ENCODE data around the gene STRADA. TPM values are rescaled to one million over a fixed set of nuclear protein-coding genes. Genes with fewer than 3 reads are reported as not detected.
"Not testable (repeated sequence)": the region's sequence is repeated elsewhere in the genome, so short reads cannot be mapped to it uniquely, and the experiment has no call there.

The STRADA gene
- total RNA-seq, 1 experiment from 2014 or later: 13.7 TPM

DNA sequence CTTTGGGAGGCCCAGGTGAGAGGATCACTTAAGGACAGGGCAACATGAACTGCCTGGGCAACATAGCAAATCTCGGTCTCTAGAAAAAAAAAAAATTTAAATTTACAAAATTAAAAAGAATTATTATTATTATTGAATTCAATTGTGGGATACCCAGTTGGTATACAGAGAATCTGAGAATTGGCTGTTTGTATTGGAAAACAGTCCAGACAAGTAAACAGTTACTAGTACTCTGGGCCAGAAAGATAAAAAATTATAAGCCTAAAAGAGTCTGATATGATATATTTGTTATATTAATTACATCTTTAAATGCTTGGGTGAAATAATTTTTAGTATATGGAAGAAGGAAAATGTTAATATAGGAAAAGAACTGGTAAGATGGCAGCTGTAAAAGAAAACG, 16.8 kb upstream of the STRADA start:
- DNase-seq (ENCODE audit: low read depth): no peak

DNA sequence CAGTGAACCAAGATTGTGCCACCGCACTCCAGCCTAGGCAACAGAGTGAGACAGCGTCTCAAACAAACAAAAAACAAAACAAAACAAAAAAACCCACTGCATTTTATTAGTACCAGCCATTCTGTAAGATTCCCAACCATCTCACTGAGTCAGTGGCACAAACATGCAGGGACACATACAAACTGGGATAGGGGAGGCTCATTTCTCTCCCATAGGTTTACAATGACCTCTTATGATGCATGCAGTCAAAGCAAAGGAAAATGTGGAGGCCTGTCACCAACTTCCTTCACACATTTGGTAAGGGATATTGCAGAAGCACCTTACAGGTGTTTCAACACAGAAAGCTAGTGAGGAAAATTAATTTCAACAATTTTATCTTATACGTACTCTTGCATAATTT, 12.4 kb upstream of the STRADA start:
- no peak for DNase-seq (ENCODE audit: low read depth)

DNA sequence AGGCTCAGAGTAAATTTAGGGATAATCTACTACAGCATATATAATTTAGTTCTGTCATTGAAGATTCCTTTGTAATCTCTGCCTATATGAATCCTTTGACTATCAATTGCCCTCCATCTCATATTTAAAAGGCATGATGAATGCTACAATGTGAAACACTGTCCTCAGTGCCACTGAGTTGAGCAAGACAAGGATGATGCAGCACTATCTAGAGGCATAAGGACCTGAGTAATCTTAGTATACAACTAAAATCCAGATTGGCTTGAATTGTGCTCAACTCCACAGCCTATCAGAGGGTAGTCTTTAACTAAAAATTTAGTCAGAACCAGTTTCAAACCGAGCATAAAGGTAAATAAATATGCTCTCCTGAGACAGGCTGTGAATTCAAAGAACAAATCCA, 11.6 kb upstream of the STRADA start:
- no peak for DNase-seq (ENCODE audit: low read depth)

DNA sequence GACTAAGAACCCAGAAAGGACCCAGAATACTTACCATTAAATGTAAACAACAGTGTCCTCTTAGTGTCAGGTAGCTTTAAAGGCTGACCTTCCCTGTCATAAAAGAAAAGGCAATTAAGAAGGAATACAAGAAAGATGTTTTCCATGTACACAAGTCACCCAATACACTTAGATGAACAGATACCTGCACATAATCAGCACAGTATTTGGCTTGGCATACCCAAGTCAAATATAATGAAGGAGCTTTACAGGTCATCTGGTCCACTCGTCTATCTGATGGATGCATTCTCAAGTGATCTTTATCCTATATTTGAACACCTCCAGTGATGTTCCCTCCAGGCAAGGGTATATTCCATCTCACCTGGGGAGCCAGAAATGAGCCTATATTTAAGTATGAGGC, 11.1 kb upstream of the STRADA start:
- DNase-seq (ENCODE audit: low read depth): no peak

DNA sequence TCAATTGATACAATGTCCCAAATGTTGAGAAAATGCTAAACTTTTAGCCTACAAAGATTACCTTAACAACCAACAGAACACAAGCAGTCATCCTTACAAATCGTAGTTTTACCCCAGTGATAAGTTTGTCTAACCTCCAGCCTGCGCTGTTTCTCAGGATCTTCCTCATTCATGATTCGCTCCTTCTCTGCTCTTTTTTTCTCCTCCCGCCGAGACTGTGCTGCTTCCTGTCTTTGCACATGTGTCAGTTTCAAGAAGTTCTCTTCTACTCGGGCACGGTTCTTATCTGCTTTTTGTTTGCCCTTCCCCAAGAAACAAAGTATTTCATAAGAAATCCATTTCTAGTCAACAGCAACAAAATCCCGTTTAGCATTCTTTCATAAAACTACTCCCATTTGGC, 10.2 kb upstream of the STRADA start:
- DNase-seq (ENCODE audit: low read depth): no peak

DNA sequence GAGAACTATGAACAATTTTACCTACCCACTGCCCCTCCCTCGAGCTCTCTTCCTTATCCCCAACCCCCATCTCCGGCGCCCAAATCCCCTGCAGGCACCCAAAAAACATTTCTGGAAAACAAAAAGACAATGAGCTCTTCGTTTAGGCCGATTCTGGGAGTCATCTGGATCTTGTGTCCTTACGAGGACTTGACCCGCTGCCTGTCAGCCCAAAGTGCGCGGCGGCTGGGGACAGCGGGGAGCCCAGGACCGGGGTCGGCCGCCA, 524 bp downstream of the STRADA start:
- DNase-seq (ENCODE audit: low read depth): no peak

DNA sequence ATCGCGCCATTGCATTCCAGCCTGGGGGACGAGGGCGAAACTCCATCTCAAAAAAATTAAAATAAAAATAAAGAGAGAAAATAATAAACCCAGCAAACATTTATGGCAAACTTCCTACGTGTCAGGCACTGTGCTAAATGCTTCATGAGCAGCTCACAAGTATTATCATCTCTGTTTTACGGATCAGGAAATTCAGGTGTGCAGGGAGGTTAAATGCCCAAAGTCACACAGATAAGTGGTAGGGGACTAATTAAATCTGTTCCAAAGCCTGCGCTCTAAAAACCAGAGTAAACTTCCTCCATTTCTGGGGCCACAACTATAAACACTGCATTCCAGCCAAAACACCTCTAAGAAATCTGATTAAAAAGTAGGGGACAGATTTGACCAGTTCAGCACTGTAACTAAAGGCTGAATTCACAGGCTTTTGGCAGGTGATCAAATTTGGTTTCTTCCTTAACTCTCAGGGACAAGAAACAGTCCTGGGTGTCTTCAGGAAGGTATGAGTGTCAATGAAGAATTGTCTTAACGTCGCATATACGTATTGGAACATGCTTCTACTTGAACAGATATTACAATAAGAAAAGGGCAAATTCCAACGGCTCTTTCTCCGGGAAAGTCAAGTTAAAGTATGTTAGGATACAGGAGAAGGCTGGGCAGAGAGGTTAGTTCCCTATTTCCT, 996 bp downstream of the STRADA start:
- DNase-seq (ENCODE audit: low read depth): peak; percentile 9

DNA sequence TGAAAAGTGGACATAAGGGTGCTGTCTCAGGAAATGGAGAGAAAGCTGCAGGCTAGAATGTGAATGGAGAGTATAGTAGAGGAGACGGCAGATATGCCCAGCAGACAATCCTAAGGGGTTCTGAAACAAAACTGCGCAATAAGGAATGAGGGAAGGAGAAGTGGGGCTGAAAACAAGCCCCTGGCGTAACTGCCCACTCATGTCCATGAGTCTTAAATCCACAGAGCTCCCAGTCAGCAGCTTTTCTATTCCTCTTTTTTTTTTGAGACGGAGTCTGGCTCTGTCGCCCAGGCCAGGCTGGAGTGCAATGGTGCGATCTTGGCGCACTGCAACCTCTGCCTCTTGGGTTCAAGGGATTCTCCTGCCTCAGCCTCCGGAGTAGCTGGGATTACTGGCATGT, 5.9 kb downstream of the STRADA start:
- DNase-seq (ENCODE audit: low read depth): no peak

DNA sequence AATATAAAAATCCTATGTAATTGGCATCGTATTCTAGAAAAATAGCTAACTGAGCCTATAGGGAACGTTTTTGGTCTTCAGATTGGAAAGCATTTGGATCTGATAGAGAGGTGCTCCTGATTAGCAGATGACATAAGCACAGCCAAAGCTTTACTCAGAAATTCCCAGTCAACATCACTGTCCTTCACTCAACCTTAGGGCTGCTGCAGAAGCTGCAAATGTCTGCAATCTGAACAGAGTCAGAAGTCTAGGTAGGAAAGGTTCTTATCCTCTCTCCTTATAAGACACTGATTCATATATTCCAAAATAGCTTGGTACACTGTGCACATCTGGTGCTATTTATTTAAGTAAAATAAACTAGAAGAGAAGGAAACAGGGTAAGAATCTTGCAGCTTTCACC, 19.2 kb downstream of the STRADA start:
- no peak for DNase-seq (ENCODE audit: low read depth)

DNA sequence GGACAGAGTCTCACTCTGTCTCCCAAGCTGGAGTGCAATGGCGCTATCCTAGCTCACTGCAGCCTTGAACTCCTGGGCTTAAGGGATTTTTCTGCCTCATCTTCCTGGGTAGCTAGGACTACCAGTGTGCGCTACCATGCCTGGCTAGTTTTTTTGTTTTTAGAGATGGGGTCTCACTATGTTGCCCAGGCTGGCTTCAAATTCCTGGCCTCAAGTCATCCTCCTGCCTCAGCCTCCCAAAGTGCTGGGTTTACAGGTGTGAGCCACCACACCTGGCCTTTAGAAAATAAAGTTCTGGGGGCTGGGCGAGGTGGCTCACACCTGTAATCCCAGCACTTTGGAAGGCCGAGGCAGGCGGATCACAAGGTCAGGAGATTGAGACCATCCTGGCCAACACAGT, 21.4 kb downstream of the STRADA start:
- DNase-seq (ENCODE audit: low read depth): not testable (repeated sequence)

DNA sequence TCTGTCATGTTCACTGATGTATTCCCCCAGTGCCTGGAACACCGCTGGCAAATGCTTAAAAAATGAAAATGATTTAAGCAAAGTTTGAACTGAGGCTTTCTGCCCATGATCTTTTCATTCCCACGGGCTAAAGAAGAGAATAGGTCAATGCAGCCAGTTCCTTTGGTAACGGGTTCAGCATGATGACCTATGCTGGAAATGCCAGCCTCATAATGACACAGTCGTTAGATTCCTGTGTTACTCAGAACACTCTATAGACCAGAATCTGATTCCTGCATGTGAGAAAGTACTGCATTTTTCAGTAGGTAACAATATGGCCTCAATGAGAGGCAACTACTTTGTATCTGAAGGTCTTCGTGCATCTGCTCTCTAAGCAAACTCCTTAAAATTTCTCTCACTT, 22.6 kb downstream of the STRADA start:
- no peak for DNase-seq (ENCODE audit: low read depth)

DNA sequence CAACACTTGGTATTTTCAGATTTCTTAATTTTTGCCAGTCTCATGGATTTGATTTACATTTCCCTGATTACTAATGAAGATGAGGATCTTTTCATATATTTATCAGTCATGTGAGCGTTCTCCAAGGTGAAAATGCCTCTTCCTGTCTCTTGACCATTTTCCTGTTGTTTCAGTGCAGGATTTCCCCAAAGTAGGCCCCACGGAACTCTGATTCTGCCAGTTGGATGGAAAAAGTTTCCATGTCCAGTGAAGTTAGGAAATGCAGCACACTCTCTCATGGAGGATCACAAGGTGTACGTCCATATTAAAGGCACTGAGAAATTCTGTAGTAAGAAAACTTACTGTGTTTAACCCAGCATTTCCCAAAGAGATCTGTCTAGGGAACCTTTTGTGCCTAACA, 25.2 kb downstream of the STRADA start:
- DNase-seq (ENCODE audit: low read depth): no peak

DNA sequence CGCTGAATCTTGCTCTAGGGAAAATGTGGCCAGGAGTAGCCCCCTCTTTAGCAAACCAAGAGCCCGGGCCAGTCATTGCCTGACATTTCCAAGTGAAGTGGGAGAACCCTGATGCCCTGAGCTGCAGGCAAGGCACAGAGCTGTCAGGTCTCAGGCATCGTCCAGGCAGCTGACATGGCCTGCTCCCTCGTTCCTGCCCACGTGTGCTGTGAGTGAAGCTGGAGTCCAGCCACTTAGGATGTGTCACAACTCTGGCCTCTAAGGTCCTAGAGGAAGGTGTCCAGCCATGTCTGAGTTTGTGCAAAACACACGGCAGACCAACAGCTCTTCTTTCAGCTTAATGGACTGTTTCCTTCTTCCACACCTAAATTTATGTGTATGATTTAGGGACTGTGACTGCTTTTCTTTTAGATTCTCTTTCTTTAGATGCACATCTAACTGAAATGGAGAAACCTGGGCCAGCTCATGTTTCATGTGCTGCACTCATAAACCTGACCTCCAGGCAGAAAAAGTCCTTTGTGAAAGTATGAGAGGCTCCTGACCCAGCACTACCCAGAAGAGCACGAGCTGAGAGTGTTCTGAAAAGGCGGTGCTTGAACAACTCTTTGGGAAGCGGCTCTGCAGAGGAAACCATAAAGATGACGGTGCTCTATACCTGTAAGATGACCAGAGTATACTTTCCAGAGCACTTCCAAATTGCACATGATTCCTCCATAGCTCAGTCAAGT, 26.9 kb downstream of the STRADA start:
- DNase-seq (ENCODE audit: low read depth): no peak

DNA sequence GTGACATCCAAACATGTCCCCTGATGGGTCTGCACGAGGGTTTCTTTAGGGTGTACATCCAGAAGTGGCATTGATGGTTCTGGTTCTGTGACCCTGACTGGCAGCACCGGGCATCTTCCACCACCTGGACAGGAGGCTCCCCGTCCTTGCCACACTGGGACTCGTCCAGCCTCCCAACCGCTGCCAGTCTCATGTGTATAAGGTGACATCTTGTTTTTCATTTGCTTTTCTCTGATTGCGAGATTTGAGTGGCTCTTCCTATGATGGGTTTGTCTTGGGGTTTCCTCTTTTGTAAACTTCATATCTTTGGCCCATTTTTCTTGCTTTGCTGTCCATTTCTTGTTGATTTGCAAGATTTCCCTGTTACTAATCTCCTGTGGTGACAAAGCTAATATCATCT, 32.5 kb downstream of the STRADA start:
- DNase-seq (ENCODE audit: low read depth): no peak

DNA sequence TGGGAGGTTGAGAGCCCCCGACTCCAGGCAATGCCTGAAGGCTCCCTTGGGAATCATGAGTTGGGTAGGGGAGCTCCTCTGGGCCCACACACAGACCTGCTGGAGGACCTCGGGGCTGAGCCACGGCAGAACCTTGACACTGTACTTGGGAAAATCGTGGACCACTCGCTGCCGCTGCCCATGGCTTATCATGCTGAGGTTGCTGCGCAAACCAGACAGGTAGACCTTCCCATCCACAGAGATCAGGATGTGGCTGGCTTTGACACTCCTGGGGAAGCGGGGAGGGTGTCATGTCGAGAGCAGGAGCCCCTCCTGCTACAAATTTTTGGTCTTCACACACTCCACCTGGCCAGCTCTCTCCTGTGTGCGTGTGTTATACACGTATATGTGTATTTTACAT, 34.4 kb downstream of the STRADA start:
- DNase-seq (ENCODE audit: low read depth): no peak

DNA sequence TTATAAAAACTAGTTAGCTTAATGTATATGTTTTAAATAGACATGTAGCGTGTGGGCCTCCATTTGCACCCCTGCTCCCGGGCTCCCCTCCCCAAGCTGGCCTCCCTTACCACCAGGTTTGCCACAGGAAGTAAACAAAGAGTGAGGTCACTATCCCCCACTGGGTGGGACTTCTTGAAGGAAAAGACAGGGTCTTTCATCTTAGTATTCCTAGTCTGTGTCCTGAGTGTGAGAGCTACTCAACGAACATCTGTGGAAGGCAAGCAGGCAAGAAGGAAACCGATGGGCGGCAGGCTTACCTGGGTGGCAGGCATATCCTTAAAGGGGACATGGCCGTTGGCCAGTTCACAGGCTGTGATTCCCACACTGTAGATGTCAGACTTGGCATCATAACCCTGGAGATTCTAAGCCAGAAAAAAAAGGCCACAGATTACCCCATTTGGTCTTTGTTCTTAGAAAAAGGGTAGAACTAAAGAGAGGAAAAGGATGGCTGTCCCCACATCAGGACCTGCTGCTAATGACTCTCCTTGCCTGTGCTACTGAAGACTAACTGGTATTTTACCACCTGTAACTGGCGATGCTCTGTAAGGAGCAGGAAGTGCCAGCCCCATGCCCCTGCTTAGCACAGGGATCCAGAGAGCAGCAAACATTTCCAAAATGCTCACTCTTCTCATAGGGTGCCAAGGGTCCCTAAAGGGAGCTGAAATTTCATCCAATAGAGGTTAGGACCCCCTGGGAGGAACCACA, 35.1 kb downstream of the STRADA start:
- no peak for DNase-seq (ENCODE audit: low read depth)

DNA sequence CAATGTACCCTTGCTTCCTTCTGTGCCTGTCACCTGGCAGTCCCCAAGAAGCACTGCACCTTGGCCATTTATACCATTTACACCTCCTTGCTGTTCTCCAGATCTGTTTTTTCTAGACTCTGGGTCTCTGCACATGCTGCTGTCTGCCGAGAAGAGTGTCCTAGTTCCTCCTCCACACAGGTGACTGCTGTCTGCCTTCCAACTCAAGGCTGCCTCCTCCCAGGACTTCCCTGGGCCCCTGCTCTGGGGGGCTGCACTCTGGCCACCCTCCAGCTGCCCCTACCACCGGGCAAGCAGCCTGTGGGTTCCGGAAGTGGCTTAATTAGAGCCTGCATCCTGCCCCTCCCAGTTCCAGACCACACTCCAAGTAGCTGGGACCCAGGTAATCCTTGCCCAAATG, 35.9 kb downstream of the STRADA start:
- DNase-seq (ENCODE audit: low read depth): no peak

DNA sequence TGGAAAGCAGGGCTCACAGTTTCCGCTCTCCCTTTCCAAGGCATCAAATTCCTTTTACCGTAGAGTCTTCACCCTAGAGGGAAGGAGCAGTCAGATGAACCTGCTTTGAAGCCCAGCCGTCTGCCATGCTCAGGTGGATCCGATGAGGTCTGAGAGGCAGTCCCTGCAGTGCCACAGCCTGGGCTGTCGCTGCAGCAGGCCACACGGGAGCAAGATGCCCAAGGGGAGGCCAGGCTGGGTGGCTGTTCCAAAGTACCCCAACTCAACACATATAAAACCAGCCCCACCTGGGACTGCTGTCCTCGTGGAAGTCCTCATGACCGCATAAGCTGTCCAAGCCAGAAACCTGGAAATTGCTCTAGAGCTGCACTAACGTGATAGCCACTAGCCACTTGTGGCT, 36.8 kb downstream of the STRADA start:
- DNase-seq (ENCODE audit: low read depth): no peak

DNA sequence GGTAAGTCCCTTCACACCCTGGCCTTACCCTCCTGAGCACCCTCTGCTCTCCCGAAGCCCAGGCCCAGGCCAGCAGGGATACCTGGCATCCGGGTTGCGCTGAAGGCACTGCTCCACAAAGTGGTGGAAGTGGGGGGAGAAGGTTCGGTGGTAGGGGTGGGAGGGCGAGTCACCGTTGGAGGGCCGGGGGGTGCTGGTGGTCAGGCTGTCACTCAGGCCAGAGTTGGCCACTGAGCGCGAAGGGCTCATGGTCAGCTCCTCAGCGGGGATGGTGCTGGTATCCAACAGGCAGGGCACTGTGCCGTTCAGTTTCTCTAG, 37.4 kb downstream of the STRADA start:
- DNase-seq (ENCODE audit: low read depth): no peak

DNA sequence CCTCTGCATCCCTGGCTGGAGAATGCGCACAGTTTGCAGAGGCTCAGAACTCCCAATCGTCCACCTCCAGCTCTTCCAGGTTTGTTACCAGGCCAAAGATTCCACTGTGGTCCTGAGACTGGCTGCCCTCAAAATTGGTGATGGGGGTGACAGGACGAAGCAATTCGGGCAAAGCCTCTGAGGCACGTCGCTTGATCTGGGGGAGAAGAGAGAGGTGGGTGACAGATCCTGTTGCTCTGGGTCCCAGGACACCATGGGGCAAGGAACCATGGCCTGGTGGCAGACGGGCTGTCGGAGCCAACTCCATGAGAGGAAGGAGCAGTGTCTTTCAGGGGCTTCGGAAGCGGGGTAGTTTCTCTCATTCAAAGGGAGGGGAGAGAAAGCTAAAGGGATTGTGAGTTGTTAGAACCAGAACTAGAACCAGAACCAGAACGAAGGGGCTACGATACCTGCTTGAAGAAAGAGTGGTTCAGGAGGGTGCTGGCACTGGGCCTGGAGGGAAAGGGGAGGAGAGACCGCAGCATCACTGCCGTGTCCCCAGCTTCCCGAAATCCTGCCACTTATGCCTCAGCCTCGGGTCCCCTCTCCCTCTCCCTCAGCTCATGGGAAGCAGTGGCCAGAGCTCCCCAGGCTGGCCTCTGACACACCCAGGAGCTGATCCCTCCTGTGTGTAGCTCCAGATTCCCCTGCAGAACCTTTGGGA, 37.9 kb downstream of the STRADA start:
- DNase-seq (ENCODE audit: low read depth): no peak

DNA sequence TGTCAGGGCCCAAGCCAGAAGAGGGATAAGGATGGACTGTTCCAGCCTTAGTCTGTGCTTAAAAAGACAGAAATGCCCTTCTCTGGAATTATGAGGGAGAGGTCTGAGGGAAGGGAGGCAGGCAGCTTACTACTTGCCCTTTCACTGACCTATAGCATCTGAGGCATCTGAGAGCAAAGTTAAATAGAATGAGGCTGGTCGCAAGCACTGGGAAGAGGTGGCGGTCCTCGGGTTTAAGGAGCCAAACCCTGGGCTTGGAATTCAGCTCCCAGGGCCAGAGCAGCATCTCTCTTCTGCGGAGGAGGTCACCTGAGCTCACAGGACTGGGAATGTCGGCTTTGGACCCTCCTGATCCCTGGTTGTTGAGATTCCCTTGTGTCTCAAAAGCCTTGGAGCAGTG, 38.6 kb downstream of the STRADA start:
- DNase-seq (ENCODE audit: low read depth): no peak

DNA sequence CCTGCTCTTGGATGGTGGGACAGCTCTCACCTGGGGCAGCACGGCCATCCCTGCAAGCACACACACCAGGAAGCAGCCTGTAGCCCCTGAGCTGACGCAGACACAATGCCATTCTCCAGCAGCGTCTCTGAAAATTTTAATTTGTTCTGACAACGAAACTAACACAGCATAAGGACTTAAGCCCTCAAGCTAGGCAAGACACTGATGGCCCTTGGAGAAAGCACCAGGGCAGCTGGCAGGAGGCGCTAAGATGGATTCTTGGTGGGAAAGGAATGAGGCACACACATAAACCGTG, 38.9 kb downstream of the STRADA start:
- no peak for DNase-seq (ENCODE audit: low read depth)

All from RPMI7951 (cell line).